Measurements from ENCODE around the gene HYAL3.
"Not testable (repeated sequence)": the region's sequence is repeated elsewhere in the genome, so short reads cannot be mapped to it uniquely, and the experiment has no call there.

Gene HYAL3

GRCh38 chr3:50254577-50255250 is 44.5 kb downstream of the HYAL3 start:
- no peak for DNase-seq

GRCh38 chr3:50251220-50251619 is 48.0 kb downstream of the HYAL3 start:
- DNase-seq, result no peak

GRCh38 chr3:50250514-50250913 is 48.7 kb downstream of the HYAL3 start:
- no peak for DNase-seq

GRCh38 chr3:50249457-50249856 is 49.7 kb downstream of the HYAL3 start:
- no peak for DNase-seq

GRCh38 chr3:50248387-50248786 is 50.8 kb downstream of the HYAL3 start:
- no peak for DNase-seq

- no peak for DNase-seq
Observed at GRCh38 chr3:50246517-50246954, 52.7 kb downstream of the HYAL3 start.

GRCh38 chr3:50245831-50246516 is 53.2 kb downstream of the HYAL3 start:
- DNase-seq, result no peak

- no peak for DNase-seq
Observed at GRCh38 chr3:50245251-50245745, 53.9 kb downstream of the HYAL3 start.

- DNase-seq, result not testable (repeated sequence)
Observed at GRCh38 chr3:50244813-50245212, 54.4 kb downstream of the HYAL3 start.

GRCh38 chr3:50243543-50243895 is 55.7 kb downstream of the HYAL3 start:
- DNase-seq, result no peak

GRCh38 chr3:50242851-50243542 is 56.2 kb downstream of the HYAL3 start:
- no peak for DNase-seq
